Testis (tissue), 3 donors: ENCODE results near the gene MYH10. TPM values are rescaled to one million over a fixed set of nuclear protein-coding genes. Genes with fewer than 3 reads are reported as not detected.

ENCODE experiments used
- DNase-seq: peaks from one replicate; pipeline ENCODE4 v3.0.0-alpha.2; 2019
- H3K27ac ChIP-seq, 2 donors: fragments of 200-600 bp; sonication (generic); one replicate each; pipeline ENCODE4 v1.5.1; 2019
- H3K27me3 ChIP-seq: fragments of 200-600 bp; sonication (generic); one replicate; pipeline ENCODE4 v1.5.1; 2019
- H3K36me3 ChIP-seq: fragments of 200-600 bp; sonication (generic); one replicate; pipeline ENCODE4 v1.5.1; 2017; ENCODE audit warnings: low read depth; ENCODE audit errors: missing control alignments
- H3K4me1 ChIP-seq: fragments of 200-600 bp; sonication (generic); one replicate; pipeline ENCODE4 v1.5.1; 2019
- H3K4me3 ChIP-seq, 2 donors: fragments of 200-600 bp; sonication (generic); one replicate each; pipeline ENCODE4 v1.5.1; 2017 to 2019
- H3K9me3 ChIP-seq: fragments of 200-600 bp; sonication (generic); one replicate; pipeline ENCODE4 v1.5.1; 2017
- CTCF ChIP-seq, 3 experiments: fragments of 450-650 bp in 2 of 3; fragments of 200-600 bp in 1 of 3; sonication (generic) in 1 of 3; IDR thresholded peaks; one replicate each; pipeline ENCODE4 v1.5.1; 2016 to 2019; ENCODE audit warnings: antibody characterized with exemption in 3 of 3, mild to moderate bottlenecking in 2 of 3, moderate library complexity in 1 of 3
- POLR2A ChIP-seq: fragments of 450-650 bp; IDR thresholded peaks from one replicate; pipeline ENCODE4 v1.6.1; 2017; ENCODE audit warnings: antibody characterized with exemption, mild to moderate bottlenecking, moderate library complexity
- WGBS, 2 donors: methylation state at CpG; one replicate each; pipeline ENCODE4 v1.1.5; 2018; 5-methylcytosine and 5-hydroxymethylcytosine counted together
- intact Hi-C: fragments of 100-400 bp; cut with DNase I; formaldehyde crosslinking; loops from one replicate; pipeline ENCODE4 v1.15.1; 2023; ENCODE audit warnings: low total_unique reads
- polyA plus RNA-seq: library from polyadenylated mRNA; stranded (reverse); fragments of 350-450 nt; fragmentation: Illumina TruSeq; extraction: RNeasy Lipid Tissue Mini Kit (QIAGEN cat#74804); gene quantifications from one replicate; pipeline ENCODE4 v1.2.3, GENCODE V29; 2014; ENCODE audit warnings: low read depth, low replicate concordance; ENCODE audit not compliant: insufficient read depth
- total RNA-seq, 2 donors: library from RNA; depleted of rRNA; stranded (reverse); fragments of >200 nt; gene quantifications; one replicate each; pipeline ENCODE4 v1.2.3, GENCODE V29; 2016

The MYH10 gene
- total and polyA plus RNA-seq, 3 donors from 2014 or later = 25.5 to 34.1 (median 33.1) TPM

GRCh38 chr17:8557176-8557806 is 73.2 kb downstream of the MYH10 start:
- no peaks in the 10 kb centered on the region for H3K9me3 ChIP-seq
- H3K27me3 ChIP-seq = no peaks in the 10 kb centered on the region
- H3K4me3 ChIP-seq = no peak overlapping the region
- WGBS, 2 donors = 80 to 91% methylated on average over 5 of the region's 5 CpGs
- intact Hi-C loops = no loop called here
- TF ChIP-seq POLR2A = no peak
- TF ChIP-seq CTCF (IDR thresholded peaks at IDR 0.05) = no peak
- H3K27ac ChIP-seq = no peak overlapping the region
- no peak for DNase-seq
- H3K4me1 ChIP-seq = no peaks in the 10 kb centered on the region
- H3K36me3 ChIP-seq = peaks cover 3% of the 10 kb centered on the region

GRCh38 chr17:8556074-8556473 is 74.5 kb downstream of the MYH10 start:
- no peaks in the 10 kb centered on the region for H3K4me1 ChIP-seq
- intact Hi-C loops = no loop called here
- TF ChIP-seq CTCF (IDR thresholded peaks at IDR 0.05) (no peak), POLR2A (no peak)
- H3K27ac ChIP-seq = no peak overlapping the region
- WGBS, 2 donors = 89 to 92% methylated on average over 9 of the region's 9 CpGs
- peaks cover 3% of the 10 kb centered on the region for H3K36me3 ChIP-seq
- no peak for DNase-seq
- no peak overlapping the region for H3K4me3 ChIP-seq
- H3K9me3 ChIP-seq = no peaks in the 10 kb centered on the region
- H3K27me3 ChIP-seq = no peaks in the 10 kb centered on the region

GRCh38 chr17:8555062-8555461 is 75.5 kb downstream of the MYH10 start:
- no peak for TF ChIP-seq POLR2A
- TF ChIP-seq CTCF (IDR thresholded peaks at IDR 0.05) = no peak
- no peak overlapping the region for H3K27ac ChIP-seq
- peaks cover 3% of the 10 kb centered on the region for H3K36me3 ChIP-seq
- DNase-seq = no peak
- no peaks in the 10 kb centered on the region for H3K27me3 ChIP-seq
- no peak overlapping the region for H3K4me3 ChIP-seq
- H3K4me1 ChIP-seq = no peaks in the 10 kb centered on the region
- H3K9me3 ChIP-seq = no peaks in the 10 kb centered on the region
- intact Hi-C loops = no loop called here
- 94 to 96% methylated on average over 1 of the region's 1 CpG for WGBS, 2 donors

GRCh38 chr17:8552577-8553320 is 77.8 kb downstream of the MYH10 start:
- Histone ChIP-seq H3K27ac (no peak overlapping the region), H3K4me3 (no peak overlapping the region), H3K9me3 (no peaks in the 10 kb centered on the region), H3K4me1 (no peaks in the 10 kb centered on the region), H3K27me3 (no peaks in the 10 kb centered on the region), H3K36me3 (peaks cover 3% of the 10 kb centered on the region)
- no peak for DNase-seq
- intact Hi-C loops = no loop called here
- WGBS, 2 donors = 92 to 97% methylated on average over 9 of the region's 9 CpGs
- TF ChIP-seq POLR2A (no peak), CTCF (IDR thresholded peaks at IDR 0.05) (no peak)
